HG02884 (cell line): Measurements from ENCODE around the gene GGT6.
"Not testable (repeated sequence)": the region's sequence is repeated elsewhere in the genome, so short reads cannot be mapped to it uniquely, and the experiment has no call there.

ENCODE experiments used
- ATAC-seq: cut with Tn5 transposase; IDR thresholded peaks from one replicate; pipeline ENCODE4 v1.9.1; 2021; ENCODE audit warnings: mild to moderate bottlenecking, moderate library complexity; ENCODE audit not compliant: unreplicated experiment

The GGT6 gene, protein sequence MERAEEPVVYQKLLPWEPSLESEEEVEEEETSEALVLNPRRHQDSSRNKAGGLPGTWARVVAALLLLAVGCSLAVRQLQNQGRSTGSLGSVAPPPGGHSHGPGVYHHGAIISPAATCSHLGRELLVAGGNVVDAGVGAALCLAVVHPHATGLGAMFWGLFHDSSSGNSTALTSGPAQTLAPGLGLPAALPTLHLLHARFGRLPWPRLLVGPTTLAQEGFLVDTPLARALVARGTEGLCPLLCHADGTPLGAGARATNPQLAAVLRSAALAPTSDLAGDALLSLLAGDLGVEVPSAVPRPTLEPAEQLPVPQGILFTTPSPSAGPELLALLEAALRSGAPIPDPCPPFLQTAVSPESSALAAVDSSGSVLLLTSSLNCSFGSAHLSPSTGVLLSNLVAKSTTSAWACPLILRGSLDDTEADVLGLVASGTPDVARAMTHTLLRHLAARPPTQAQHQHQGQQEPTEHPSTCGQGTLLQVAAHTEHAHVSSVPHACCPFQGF

DNA sequence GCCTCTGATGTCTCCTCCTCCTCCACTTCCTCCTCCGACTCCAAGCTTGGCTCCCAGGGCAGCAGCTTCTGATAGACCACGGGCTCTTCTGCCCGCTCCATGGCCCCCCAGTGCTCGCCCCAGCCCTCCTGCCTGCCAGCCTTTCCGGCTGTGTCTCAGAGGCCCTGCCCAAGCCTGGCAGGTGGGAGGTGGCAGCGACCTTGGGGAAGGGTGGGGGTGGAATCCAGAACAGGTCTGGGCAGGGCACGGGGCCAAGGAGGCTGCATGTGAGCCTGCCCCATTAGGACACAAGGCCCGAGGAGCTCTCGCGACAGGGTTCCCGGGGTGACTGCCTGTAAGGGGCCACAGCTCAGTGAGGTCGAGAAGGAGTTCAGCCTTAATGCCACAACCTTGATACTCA is at the start of gene GGT6:
GGT6 (minus strand) TSS at position 157 of the 400 bp plus-strand sequence; CDS start at position 101, 56 bp downstream.
- no peak for ATAC-seq

DNA sequence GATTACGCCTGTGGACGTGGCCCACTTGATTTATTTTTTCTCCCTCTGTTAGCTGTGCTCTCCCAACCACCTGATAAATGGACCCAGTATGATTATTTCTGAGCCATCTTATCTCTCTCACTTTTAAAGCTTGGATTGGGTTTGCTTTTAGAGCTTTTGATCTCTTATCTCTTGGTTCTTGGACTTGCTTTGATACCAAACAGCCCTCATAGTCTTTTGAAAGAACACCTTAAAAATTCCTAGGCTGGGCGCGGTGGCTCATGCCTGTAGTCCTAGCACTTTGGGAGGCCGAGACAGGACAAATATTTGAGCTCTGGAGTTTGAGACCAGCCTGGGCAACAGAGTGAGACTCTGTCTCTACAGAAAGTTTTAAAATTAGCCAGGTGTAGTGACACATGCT is 49.8 kb upstream of the GGT6 start:
- no peak for ATAC-seq

DNA sequence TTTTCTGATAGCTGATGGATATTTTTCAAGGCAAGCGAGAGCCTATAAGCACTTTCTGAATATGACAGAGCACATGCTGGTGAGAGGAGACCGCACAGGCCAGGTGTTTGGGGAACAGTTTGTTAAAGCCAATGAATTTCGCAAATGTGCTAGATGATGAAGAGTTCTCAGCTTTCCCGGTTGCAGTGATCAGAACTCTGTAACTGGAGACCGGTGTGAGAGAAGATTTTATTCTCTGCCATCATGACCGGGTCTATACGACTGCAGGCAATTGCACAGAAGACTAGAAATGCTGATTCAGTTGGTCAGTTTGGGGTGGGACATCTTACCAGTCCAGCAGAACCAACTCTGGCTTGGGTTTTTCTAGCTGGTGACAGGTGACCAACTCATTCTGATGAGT is 49.4 kb upstream of the GGT6 start:
- ATAC-seq = no peak

DNA sequence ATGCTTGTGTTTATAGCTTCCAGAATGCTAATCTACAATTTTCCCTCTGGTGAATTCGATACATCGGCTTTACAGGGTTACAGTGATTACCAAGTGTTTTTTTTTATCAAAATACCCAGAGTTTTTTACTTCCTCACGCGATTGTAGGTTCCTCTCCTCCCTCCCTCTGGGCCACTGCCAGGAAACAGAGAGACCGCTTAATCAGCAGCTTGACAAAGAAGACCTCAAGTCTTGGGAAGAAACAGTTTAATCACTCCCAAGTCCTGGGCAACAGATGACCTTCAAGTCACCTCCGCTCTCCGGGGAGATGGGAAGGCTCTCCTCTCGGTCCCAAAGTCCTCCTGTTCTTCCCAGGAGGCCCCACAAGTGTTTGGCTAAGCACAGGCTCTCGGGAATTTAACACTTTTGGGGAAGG is 47.4 kb upstream of the GGT6 start:
- no peak for ATAC-seq

DNA sequence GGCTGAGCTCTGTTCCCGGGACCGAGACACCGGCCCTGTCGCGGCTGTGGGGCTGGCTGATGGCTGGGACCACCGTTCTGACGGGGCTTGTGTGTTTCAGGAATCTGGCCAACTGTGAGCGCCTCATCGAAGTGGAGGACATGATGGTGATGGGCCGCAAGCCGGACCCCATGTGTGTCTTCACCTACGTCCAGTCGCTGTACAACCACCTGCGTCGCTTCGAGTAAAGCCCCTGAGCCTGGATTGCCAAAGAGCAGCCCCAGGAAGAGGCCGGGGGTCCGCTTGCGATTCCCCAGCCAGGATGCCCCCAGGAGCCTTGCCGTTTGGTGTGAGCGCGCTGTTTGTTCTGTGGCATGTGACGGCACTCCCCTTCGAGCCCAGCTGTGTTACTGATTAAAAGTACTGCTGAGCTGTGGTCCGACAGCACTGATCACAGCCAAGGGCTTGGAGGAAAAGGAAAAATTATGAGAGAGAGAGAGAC is 46.9 kb upstream of the GGT6 start:
- ATAC-seq = no peak

DNA sequence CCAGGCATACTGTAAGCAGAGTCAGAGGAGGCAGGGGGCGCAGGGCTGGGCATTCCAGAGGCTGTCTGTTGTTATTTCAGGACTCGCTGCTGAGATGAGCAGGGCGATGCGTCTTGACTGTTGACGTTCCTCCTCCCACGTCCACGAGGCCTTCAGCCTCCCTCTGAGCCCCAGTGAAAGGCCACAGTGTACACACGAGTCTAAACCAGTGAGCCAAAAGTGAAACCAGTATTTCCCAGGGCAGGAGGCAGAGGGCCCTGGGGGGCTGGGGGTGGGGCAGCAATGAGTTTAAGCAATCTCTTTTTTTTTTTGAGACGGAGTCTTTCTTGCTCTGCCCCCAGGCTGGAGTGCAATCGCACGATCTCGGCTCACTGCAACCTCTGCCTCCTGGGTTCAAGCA is 45.4 kb upstream of the GGT6 start:
- no peak for ATAC-seq

DNA sequence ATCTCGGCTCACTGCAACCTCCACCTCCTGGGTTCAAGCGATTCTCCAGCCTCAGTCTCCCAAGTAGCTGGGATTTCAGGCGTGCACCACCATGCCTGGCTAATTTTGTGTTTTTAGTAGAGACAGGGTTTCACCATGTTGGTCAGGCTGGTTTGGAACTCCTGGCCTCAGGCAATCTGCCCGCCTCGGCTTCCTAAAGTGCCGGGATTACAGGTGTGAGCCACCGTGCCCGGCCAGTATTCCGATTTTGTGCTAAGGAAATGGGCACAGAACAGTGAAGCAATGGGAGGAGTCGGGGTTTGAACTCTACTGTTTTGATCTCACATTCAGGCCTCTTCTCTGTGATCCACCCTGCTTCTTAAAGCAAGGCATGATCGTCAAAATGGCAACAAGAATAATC is 44.4 kb upstream of the GGT6 start:
- ATAC-seq = not testable (repeated sequence)

DNA sequence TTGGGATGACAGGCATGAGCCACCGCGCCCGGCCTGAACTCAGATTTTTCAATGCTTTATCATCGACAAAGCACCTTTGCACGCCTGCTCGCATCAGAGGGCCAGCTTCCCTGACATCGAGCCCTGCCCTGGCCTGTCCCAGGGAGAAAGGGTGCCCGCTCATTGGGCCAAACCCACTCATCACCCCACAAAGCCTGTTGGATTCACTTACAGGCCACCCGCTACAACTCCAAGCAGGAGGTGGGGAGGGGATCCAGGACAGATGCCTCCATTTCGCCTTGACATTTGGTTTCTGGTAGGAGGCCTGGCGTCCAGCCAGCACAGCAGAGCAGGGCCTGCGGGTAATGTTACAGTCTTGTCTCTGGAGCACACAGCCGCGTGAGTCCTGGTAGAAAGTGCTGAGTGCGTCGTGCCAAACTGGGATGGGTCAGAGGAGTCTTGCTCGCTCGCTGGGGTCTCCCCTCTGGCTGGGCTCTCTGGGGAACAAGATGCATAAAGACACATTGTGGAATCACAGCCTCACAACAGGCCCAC is 43.8 kb upstream of the GGT6 start:
- ATAC-seq = no peak

DNA sequence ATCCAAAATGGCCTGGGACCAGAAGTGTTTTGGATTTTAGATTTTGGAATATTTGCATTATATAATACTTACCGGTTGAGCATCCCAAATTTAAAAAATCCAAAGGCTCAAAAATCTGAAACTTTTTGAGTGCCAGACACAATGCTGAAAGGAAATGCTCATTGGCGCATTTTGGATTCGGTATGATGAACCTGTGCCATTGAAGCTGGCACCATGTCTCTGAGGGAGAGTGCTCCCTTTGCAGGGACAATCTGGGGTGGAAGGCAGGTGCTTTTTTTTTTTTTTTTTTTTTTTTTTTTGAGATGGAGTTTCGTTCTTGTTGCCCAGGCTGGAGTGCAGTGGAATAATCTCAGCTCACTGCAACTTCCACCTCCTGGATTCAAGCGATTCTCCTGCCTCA is 41.7 kb upstream of the GGT6 start:
- ATAC-seq = no peak

DNA sequence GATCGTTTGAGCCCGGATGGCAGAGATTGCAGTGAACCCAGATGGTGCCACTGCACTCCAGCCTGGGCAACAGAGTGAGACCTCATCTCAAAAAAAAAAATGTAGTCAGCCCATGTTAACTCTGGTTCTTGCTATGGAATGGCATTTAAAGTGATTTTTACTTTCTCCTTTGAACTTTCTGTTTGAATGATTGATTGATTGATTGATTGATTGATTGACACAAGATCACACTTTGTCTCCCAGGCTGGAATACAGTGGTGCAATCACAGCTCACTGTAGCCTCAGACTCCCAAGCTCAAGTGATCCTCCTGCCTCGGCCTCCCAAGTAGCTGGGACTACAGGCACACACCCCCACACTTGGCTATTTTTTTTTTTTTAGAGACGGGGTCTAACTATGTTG is 40.9 kb upstream of the GGT6 start:
- ATAC-seq = no peak

DNA sequence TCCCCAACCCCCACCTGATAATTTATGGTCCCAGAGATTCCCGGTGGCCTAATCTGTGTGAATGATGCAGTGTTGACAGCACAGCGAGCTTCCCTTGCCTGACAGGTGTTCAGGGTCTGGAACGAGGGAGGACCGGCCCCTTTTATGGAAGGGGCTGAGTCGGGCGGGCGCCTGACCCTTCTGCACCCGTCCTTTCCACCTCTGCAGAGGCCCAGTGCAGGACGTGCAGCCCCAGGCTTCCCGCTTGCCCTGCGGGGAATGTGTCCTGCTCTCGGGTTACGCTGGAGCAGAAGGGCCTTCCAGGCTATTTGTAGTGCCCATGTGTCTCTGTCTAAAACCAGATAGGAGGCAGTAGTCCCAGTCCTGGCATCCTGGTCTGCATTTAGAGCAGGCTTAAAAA is 40.2 kb upstream of the GGT6 start:
- ATAC-seq = no peak

DNA sequence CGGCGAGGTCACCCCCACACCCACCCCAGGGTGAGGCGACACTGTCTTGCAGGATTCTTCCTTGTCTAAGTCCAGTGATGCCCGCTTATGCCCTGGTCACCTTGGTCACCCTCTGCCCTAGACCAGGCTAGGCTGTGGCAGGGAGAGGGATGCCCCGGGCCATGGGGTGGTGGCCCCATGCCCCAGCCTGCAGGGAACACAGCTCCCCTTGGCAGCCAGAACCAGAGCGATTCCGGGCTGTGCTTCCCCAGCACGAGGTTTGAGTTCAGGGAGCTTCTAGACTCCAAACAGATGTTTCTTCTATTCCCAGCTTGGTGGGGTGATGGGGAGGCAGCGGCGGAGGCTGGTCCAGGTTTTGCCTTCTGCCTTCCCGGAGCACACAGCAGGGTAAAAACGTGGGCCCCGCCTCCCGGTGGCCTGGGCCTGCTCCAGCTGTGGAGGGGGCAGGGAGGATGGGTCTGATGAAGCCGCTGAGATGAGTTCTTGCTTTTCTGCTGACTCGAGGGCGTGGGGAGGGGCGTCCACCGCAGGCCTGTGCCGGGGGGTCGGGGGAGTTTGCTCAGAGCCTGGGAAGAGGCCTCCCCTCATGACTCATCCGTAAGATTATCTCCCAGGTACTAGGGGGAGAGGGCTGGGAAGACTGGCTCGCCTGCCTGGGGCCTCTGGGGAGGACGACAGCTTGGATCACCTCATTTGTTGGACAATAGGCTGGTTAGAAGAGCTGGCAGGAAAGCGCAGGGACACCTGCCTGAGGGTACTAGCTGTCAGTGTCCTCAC is 39.3 kb upstream of the GGT6 start:
- ATAC-seq = no peak

DNA sequence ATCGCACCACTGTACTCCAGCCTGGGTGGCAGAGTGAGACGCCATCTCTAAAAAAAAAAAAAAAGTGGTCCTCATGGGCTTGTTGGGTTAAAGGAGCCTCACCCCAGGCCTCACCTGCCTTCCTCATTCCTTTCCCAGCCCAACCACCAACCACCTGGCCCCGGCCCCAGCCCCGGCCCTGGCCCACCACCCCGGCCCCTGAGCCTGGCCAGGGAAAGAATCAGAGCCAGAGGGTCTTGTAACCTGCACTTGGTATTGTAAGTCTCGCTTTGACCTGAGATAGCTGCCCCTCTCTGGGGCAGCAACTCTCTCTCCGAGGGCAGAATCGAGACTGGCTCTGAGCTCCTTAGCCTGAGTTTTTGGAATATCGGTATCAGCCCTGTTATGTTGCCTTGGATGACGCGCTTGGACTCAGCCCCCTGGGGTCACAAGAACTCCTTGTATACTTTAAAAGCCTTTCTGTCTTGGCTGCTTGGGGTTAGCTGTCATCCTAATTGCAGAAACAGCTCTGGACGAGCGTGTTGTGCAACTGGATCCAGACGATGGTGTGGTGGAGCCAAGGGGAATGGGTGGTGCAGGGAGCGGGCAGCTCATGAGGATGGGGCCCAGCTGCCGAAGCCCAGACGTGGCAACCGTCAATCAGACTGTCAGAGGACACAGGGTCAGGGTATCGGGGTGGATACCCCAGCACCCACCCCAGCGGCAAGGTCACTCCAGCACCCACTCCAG is 38.6 kb upstream of the GGT6 start:
- no peak for ATAC-seq

DNA sequence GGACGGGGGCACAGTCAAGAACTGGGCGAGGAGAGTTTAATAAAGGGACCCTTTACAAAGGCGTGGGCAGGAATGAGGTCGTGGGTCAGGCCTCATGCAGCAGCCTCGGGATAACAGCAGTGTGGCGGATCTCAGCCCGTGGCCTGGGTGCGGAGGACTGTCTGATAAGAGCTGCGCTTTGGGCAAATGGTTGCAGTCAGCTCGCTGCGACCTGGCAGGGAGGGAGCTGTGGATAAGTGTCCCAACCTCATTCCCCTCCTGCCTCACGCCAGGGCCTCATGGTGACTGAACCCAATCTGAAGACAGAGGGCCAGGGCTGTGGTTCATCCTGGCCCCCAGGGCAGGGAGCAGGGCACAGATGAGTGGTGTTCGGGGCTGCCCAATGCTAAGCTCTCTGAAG is 37.6 kb upstream of the GGT6 start:
- no peak for ATAC-seq

DNA sequence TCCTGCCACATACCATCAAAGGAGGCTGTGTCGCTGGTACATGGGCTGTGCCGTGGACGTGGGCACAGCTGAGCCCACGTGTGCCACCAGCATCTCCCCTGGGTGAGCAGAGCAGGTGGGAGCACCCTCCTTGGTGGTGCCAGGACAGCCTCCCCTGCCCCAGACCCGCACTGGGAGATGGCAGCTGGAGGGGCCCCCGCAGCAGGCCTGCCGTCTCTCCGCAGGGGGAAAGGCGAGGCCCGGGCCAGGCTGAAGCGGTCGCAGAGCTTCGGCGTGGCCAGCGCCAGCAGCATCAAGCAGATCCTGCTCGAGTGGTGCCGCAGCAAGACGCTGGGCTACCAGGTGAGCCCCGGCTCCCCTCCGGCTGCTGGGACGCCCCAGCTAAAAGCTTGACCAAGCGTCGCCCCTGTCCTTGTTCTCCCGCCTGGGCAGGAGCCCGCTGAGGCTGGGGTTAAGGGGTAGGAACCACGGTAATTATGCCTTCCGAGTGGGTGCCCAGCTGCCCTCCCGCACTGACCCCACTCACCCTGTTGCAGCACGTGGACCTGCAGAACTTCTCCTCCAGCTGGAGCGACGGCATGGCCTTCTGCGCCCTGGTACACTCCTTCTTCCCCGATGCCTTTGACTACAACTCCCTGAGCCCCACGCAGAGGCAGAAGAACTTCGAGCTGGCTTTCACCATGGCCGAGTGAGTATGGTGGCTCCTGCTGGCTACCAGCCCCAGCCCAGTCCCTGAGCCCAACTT is 36.4 kb upstream of the GGT6 start:
- no peak for ATAC-seq

DNA sequence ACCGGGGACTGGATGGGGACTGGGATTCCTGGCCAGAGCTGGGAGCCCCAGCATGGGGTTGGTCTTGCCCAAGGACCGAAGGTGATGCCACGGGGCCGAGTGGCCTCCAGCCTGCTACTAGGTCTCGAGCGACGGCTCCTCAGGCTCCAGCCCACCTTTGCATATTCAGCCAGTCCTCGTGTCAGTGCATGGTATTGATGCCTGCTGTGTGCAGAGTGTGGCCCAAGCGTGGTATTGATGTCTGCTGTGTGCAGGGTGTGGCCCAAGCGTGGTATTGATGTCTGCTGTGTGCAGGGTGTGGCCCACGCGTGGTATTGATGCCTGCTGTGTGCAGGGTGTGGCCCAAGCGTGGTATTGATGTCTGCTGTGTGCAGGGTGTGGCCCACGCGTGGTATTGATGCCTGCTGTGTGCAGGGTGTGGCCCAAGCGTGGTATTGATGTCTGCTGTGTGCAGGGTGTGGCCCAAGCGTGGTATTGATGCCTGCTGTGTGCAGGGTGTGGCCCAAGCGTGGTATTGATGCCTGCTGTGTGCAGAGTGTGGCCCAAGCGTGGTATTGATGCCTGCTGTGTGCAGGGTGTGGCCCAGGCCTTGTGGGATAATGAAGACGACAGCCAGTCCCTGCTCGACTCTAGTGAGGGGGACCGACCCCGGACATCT is 35.4 kb upstream of the GGT6 start:
- not testable (repeated sequence) for ATAC-seq

DNA sequence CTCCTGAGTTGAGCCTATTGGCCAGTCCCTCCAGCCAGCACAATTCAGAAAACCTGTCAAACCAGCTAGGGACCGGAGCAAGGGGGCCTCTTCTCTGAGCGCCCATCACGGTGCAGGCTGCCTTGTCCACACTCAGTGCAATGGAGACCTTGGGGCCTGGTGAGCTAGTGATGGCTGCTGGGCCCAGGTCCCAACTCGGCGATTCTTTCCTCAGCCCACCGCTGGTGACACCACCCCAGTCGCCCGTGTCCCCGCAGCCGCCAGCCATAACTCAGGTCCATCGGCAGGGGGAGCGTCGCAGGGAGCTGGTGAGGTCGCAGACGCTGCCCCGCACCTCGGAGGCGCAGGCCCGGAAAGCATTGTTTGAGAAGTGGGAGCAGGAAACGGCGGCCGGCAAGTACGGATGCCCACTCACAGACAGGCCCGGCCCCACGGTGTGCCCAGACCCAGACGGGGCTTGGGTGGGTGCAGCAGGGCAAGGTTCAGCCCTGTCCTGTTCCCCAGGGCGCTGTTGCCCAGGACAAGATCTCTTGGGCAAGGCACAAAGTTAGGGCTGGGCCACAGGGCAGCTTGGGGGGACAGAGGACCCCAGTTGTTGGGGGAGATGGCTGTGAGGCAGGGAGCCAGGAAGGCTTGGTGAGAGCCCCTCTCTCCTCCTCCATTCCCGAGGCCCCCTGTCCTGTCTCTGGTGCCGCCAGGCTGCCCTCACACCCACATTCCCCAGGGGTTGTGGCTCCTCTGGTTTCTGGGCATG is 34.7 kb upstream of the GGT6 start:
- no peak for ATAC-seq

DNA sequence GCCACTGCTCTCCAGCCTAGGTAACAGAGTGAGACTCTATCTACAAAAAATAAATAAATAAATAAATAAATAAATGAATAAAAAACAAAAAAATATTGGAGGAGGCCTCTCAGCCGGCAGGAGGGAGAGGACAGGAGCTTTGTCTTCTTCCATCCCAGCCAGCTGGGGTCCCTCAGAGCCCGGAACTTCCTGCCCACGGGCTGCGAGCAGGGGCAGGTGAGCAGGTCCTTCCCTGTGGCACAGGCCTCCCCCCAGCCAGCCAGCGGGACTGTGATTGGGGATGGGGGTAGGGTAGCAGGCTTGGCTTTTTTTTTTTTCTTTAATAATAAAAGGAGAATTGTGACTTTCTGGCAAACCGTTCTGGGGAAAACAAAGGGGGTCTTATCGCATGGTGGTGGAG is 34.0 kb upstream of the GGT6 start:
- no peak for ATAC-seq

DNA sequence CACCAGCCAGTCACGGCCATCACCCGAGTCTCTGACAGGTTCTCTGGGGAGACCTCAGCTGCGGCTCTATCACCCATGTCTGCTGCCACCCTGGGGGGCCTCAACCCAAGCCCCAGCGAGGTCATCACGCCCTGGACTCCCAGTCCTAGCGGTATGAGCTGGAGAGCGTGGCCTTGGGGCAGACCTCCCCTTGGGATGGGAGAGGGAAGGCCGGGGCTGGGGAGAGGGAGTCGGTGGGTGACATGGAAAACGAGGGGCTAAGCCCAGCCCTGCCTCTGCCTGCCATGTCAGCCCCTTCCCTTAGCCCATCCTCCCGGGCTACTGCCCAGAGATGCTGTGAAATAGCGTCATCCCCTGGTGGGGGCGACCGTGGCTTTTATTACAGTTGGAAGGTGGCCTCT is 32.6 kb upstream of the GGT6 start:
- no peak for ATAC-seq
